ENCODE results near the gene ARF6.
A peak's percentile ranks its signal among the peaks of the same experiment; 100 is the strongest.

Gene ARF6

GRCh38 chr14:49892636-49893308 is at the start of gene ARF6:
Gene ARF6, plus strand, starts transcription at chr14:49893082. Its CDS starts 655 bp downstream, at chr14:49893737.
- peaks cover 29% of the 10 kb centered on the region for H3K4me1 ChIP-seq (ENCODE audit: insufficient read depth, low read length)
- H3K27me3 ChIP-seq (ENCODE audit: insufficient read depth, low read length): no peaks in the 10 kb centered on the region
- no peaks in the 10 kb centered on the region for H3K9me3 ChIP-seq (ENCODE audit: low read length)
- H3K36me3 ChIP-seq (ENCODE audit: insufficient read depth, low read length): peaks cover 20% of the 10 kb centered on the region
- peak within 1 kb of the TSS; percentile 84 for H2AFZ ChIP-seq (ENCODE audit: low read depth, low read length)
- peak within 1 kb of the TSS; percentile 73 for H3K4me3 ChIP-seq (ENCODE audit: low read length)

- no peak overlapping the region for H2AFZ ChIP-seq (ENCODE audit: low read depth, low read length)
- no peaks in the 10 kb centered on the region for H3K27me3 ChIP-seq (ENCODE audit: insufficient read depth, low read length)
- H3K4me3 ChIP-seq (ENCODE audit: low read length): no peak overlapping the region
- peaks cover 46% of the 10 kb centered on the region for H3K36me3 ChIP-seq (ENCODE audit: insufficient read depth, low read length)
- peaks cover under 1% of the 10 kb centered on the region for H3K9me3 ChIP-seq (ENCODE audit: low read length)
- H3K4me1 ChIP-seq (ENCODE audit: insufficient read depth, low read length): peaks cover 6% of the 10 kb centered on the region
These were observed 43.6 kb upstream of the ARF6 start for GRCh38 chr14:49849213-49849847.

- Histone ChIP-seq H3K36me3 (ENCODE audit: insufficient read depth, low read length) (peaks cover 27% of the 10 kb centered on the region), H3K9me3 (ENCODE audit: low read length) (no peaks in the 10 kb centered on the region), H3K27me3 (ENCODE audit: insufficient read depth, low read length) (no peaks in the 10 kb centered on the region), H2AFZ (ENCODE audit: low read depth, low read length) (no peak overlapping the region), H3K4me1 (ENCODE audit: insufficient read depth, low read length) (peaks cover 6% of the 10 kb centered on the region), H3K4me3 (ENCODE audit: low read length) (peak overlapping the region; percentile 58)
These were observed 41.1 kb upstream of the ARF6 start for GRCh38 chr14:49851813-49852212.

GRCh38 chr14:49852301-49853157 is 40.4 kb upstream of the ARF6 start, which contains the start of gene NEMF:
Gene NEMF, minus strand, starts transcription at chr14:49852788. Its CDS starts 35 bp downstream, at chr14:49852753.
- Histone ChIP-seq H3K36me3 (ENCODE audit: insufficient read depth, low read length) (peaks cover 27% of the 10 kb centered on the region), H3K4me1 (ENCODE audit: insufficient read depth, low read length) (peaks cover 6% of the 10 kb centered on the region), H3K27me3 (ENCODE audit: insufficient read depth, low read length) (no peaks in the 10 kb centered on the region), H3K9me3 (ENCODE audit: low read length) (no peaks in the 10 kb centered on the region), H2AFZ (ENCODE audit: low read depth, low read length) (peak within 1 kb of the TSS; percentile 83), H3K4me3 (ENCODE audit: low read length) (peak within 1 kb of the TSS; percentile 58)

- peaks cover 24% of the 10 kb centered on the region for H3K36me3 ChIP-seq (ENCODE audit: insufficient read depth, low read length)
- H3K27me3 ChIP-seq (ENCODE audit: insufficient read depth, low read length): no peaks in the 10 kb centered on the region
- no peaks in the 10 kb centered on the region for H3K9me3 ChIP-seq (ENCODE audit: low read length)
These were observed 39.8 kb upstream of the ARF6 start for GRCh38 chr14:49853158-49853477.

DNA sequence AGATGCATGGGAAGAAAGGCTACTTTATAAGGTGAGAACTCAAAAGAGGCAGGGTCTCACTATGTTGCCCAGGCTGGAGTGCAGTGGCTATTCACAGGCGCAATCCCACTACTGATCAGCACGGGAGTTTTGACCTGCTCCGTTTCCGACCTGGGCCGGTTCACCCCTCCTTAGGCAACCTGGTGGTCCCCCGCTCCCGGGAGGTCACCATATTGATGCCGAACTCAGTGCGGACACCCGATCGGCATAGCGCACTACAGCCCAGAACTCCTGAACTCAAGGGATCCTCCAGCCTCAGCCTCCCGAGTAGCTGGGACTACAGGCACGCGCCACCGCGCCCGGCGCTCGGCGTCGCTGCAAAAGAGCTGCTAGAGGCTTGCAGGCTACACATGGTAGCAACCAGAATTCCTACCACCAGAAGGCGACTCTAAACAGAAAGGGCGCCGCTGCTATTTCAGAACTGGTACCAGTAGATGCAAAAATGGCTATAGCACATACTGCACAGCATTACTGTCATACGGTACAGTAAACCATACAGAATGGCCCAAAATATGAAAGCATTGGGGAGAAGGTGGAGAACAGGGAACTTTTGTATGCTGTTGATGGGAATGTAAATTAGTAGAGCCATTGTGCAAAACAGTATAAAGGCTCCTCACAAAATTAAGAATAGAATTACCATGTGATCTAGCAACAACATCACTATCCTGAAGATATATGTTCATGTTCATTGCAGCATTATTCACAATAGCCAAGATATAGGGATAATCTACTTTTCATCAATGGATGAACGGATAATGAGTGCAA is 39.1 kb upstream of the ARF6 start:
- H3K4me3 ChIP-seq (ENCODE audit: low read length): peak overlapping the region; percentile 58

More at GRCh38 chr14:49853158-49853477, 39.8 kb upstream of the ARF6 start:
- peaks cover 6% of the 10 kb centered on the region for H3K4me1 ChIP-seq (ENCODE audit: insufficient read depth, low read length)
- H2AFZ ChIP-seq (ENCODE audit: low read depth, low read length): peak overlapping the region; percentile 83
- H3K4me3 ChIP-seq (ENCODE audit: low read length): peak overlapping the region; percentile 58

DNA sequence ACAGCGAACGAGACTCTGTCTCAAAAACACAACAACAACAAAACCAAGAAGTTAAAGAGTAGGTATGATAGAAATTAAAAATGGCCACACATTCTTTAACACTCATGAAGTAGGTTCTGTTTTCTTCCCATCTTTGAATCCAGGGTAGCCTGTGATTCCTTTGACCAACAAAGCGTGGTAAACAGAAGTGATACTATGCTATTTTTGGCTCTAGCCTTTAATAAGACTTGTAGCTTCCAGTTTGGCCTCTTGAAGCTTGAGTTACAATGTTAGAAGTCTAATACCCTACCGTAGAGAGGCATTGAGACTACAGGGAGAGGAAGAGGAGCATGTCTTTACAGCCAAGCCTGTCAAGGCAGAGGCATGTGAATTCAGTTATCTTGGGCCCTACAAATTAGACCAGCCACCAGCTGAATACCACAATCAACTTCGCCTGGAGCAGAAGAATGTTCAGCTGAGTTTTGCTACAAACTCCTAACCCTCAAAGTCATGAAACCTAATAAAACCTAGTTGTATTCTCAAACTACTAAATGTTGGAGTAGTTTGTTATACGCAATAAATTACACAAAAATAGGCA is 35.4 kb upstream of the ARF6 start:
- H3K9me3 ChIP-seq (ENCODE audit: low read length): no peaks in the 10 kb centered on the region
- H3K36me3 ChIP-seq (ENCODE audit: insufficient read depth, low read length): no peaks in the 10 kb centered on the region
- no peak overlapping the region for H3K4me3 ChIP-seq (ENCODE audit: low read length)
- no peaks in the 10 kb centered on the region for H3K27me3 ChIP-seq (ENCODE audit: insufficient read depth, low read length)
- H3K4me1 ChIP-seq (ENCODE audit: insufficient read depth, low read length): peaks cover 6% of the 10 kb centered on the region
- no peak overlapping the region for H2AFZ ChIP-seq (ENCODE audit: low read depth, low read length)

More for the DNA sequence above, 39.1 kb upstream of the ARF6 start:
- no peak overlapping the region for H2AFZ ChIP-seq (ENCODE audit: low read depth, low read length)
- H3K9me3 ChIP-seq (ENCODE audit: low read length): no peaks in the 10 kb centered on the region
- peaks cover 20% of the 10 kb centered on the region for H3K36me3 ChIP-seq (ENCODE audit: insufficient read depth, low read length)
- peaks cover 6% of the 10 kb centered on the region for H3K4me1 ChIP-seq (ENCODE audit: insufficient read depth, low read length)
- no peaks in the 10 kb centered on the region for H3K27me3 ChIP-seq (ENCODE audit: insufficient read depth, low read length)

GRCh38 chr14:49858383-49858782 is 34.5 kb upstream of the ARF6 start:
- Histone ChIP-seq H3K9me3 (ENCODE audit: low read length) (no peaks in the 10 kb centered on the region), H2AFZ (ENCODE audit: low read depth, low read length) (no peak overlapping the region), H3K4me1 (ENCODE audit: insufficient read depth, low read length) (peaks cover 6% of the 10 kb centered on the region), H3K4me3 (ENCODE audit: low read length) (no peak overlapping the region), H3K36me3 (ENCODE audit: insufficient read depth, low read length) (no peaks in the 10 kb centered on the region), H3K27me3 (ENCODE audit: insufficient read depth, low read length) (no peaks in the 10 kb centered on the region)

GRCh38 chr14:49860988-49861698 is 31.7 kb upstream of the ARF6 start:
- Histone ChIP-seq H3K27me3 (ENCODE audit: insufficient read depth, low read length) (no peaks in the 10 kb centered on the region), H3K36me3 (ENCODE audit: insufficient read depth, low read length) (no peaks in the 10 kb centered on the region), H3K4me3 (ENCODE audit: low read length) (peak overlapping the region; percentile 80)

GRCh38 chr14:49861699-49862088 is 31.2 kb upstream of the ARF6 start:
- H3K36me3 ChIP-seq (ENCODE audit: insufficient read depth, low read length): no peaks in the 10 kb centered on the region

More at GRCh38 chr14:49860988-49861698, 31.7 kb upstream of the ARF6 start:
- H2AFZ ChIP-seq (ENCODE audit: low read depth, low read length): peak overlapping the region; percentile 80
- H3K9me3 ChIP-seq (ENCODE audit: low read length): no peaks in the 10 kb centered on the region
- peaks cover 15% of the 10 kb centered on the region for H3K4me1 ChIP-seq (ENCODE audit: insufficient read depth, low read length)

DNA sequence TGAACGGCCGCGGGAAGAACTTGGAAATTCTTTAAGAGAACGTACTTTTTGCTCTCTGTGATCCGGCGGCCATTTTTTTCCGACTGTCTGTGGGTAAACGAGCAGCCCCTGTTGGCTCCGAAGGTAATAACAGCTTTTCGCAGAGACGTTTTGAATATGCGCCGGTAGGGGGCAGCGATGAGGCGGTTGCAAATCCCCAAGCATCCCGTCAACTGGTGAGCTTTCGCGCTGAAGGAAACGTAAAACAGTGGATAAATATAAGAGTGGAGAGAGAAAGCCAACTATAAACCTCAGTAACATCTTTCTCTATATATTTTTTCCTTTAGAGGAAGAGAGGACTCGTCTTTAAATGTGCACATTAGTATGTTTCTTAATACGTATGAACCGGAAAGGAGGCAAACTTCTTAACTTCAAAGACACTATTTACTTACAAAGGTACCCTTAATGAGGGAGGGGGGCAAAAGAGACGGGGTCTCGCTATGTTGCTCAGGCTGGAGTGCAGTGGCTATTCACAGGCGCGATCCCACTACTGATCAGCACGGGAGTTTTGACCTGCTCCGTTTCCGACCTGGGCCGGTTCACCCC is 30.7 kb upstream of the ARF6 start:
- no peaks in the 10 kb centered on the region for H3K36me3 ChIP-seq (ENCODE audit: insufficient read depth, low read length)
- H3K9me3 ChIP-seq (ENCODE audit: low read length): no peaks in the 10 kb centered on the region
- H3K27me3 ChIP-seq (ENCODE audit: insufficient read depth, low read length): no peaks in the 10 kb centered on the region
- peaks cover 15% of the 10 kb centered on the region for H3K4me1 ChIP-seq (ENCODE audit: insufficient read depth, low read length)
- H2AFZ ChIP-seq (ENCODE audit: low read depth, low read length): peak overlapping the region; percentile 80
- peak overlapping the region; percentile 80 for H3K4me3 ChIP-seq (ENCODE audit: low read length)

More at GRCh38 chr14:49861699-49862088, 31.2 kb upstream of the ARF6 start:
- H3K4me1 ChIP-seq (ENCODE audit: insufficient read depth, low read length): peaks cover 15% of the 10 kb centered on the region
- no peaks in the 10 kb centered on the region for H3K9me3 ChIP-seq (ENCODE audit: low read length)
- peak overlapping the region; percentile 80 for H3K4me3 ChIP-seq (ENCODE audit: low read length)
- peak overlapping the region; percentile 80 for H2AFZ ChIP-seq (ENCODE audit: low read depth, low read length)
- no peaks in the 10 kb centered on the region for H3K27me3 ChIP-seq (ENCODE audit: insufficient read depth, low read length)

Data from neuron (in vitro differentiated cells).